GM12865 (cell line): Measurements from ENCODE around the gene HMCN1.
A peak's percentile ranks its signal among the peaks of the same experiment; 100 is the strongest.

Source experiments
- DNase-seq: peaks from one replicate; pipeline ENCODE4 v3.0.0; 2010; ENCODE audit warnings: low read depth
- H3K4me3 ChIP-seq: 2 replicates; pipeline ENCODE4 v1.5.1; 2011; ENCODE audit warnings: mild to moderate bottlenecking, low read depth, low read length, control low read depth
- CTCF ChIP-seq: IDR thresholded peaks from 2 replicates; pipeline ENCODE4 v1.5.1; 2011; ENCODE audit warnings: low read length, control low read depth, low read depth, inconsistent platforms; ENCODE audit not compliant: insufficient read depth; ENCODE audit errors: missing control alignments

HMCN1 gene

GRCh38 chr1:186059752-186060151, 325.6 kb downstream of the HMCN1 start:
- TF ChIP-seq CTCF = no peak
- DNase-seq = no peak
- no peak overlapping the region for H3K4me3 ChIP-seq

GRCh38 chr1:186060226-186060625, 326.0 kb downstream of the HMCN1 start:
- DNase-seq = no peak
- no peak for TF ChIP-seq CTCF
- H3K4me3 ChIP-seq = no peak overlapping the region

GRCh38 chr1:186063091-186063657, 329.0 kb downstream of the HMCN1 start:
- DNase-seq = no peak
- no peak for TF ChIP-seq CTCF
- no peak overlapping the region for H3K4me3 ChIP-seq

- DNase-seq = no peak
- no peak for TF ChIP-seq CTCF
- H3K4me3 ChIP-seq = no peak overlapping the region
Observed at GRCh38 chr1:186066411-186066810, 332.2 kb downstream of the HMCN1 start.

- no peak for TF ChIP-seq CTCF
- no peak for DNase-seq
- H3K4me3 ChIP-seq = no peak overlapping the region
Observed at GRCh38 chr1:186073697-186074096, 339.5 kb downstream of the HMCN1 start.

- DNase-seq = no peak
- TF ChIP-seq CTCF = no peak
- no peak overlapping the region for H3K4me3 ChIP-seq
Observed at GRCh38 chr1:186076006-186076405, 341.8 kb downstream of the HMCN1 start.

GRCh38 chr1:186078245-186078644, 344.1 kb downstream of the HMCN1 start:
- no peak for TF ChIP-seq CTCF
- H3K4me3 ChIP-seq = no peak overlapping the region
- DNase-seq = peak; percentile 60
